Embryonic facial prominence (tissue), 1 donor: ENCODE results near the gene NUP205.
"Not testable (repeated sequence)": the region's sequence is repeated elsewhere in the genome, so short reads cannot be mapped to it uniquely, and the experiment has no call there.

Experiments used
- DNase-seq: peaks from one replicate; pipeline ENCODE4 v3.0.0-alpha.2; 2016; ENCODE audit errors: extremely low spot score

Gene NUP205

GRCh38 chr7:135666846-135667245, 109.1 kb downstream of the NUP205 start:
- no peak for DNase-seq

GRCh38 chr7:135667626-135668025, 109.9 kb downstream of the NUP205 start:
- not testable (repeated sequence) for DNase-seq

GRCh38 chr7:135668852-135669395, 111.2 kb downstream of the NUP205 start:
- not testable (repeated sequence) for DNase-seq

GRCh38 chr7:135669774-135670173, 112.1 kb downstream of the NUP205 start:
- no peak for DNase-seq

- DNase-seq, result no peak
These were observed 112.5 kb downstream of the NUP205 start for GRCh38 chr7:135670179-135670578.

GRCh38 chr7:135672560-135673359, 115.0 kb downstream of the NUP205 start:
- no peak for DNase-seq

GRCh38 chr7:135673360-135673706, 115.6 kb downstream of the NUP205 start:
- DNase-seq, result no peak

- no peak for DNase-seq
These were observed 121.2 kb downstream of the NUP205 start for GRCh38 chr7:135678612-135679575.

- no peak for DNase-seq
These were observed 124.0 kb downstream of the NUP205 start for GRCh38 chr7:135681762-135682161.

- no peak for DNase-seq
These were observed 124.5 kb downstream of the NUP205 start for GRCh38 chr7:135682191-135682590.

- DNase-seq, result no peak
These were observed 125.9 kb downstream of the NUP205 start for GRCh38 chr7:135683609-135684008.

GRCh38 chr7:135684136-135684535, 126.4 kb downstream of the NUP205 start:
- DNase-seq, result no peak

- no peak for DNase-seq
These were observed 127.0 kb downstream of the NUP205 start for GRCh38 chr7:135684699-135685098.

GRCh38 chr7:135685306-135686084, 127.8 kb downstream of the NUP205 start:
- no peak for DNase-seq

GRCh38 chr7:135687466-135687865, 129.7 kb downstream of the NUP205 start:
- no peak for DNase-seq

GRCh38 chr7:135690566-135690965, 132.8 kb downstream of the NUP205 start:
- DNase-seq, result no peak

GRCh38 chr7:135692055-135692454, 134.3 kb downstream of the NUP205 start:
- DNase-seq, result no peak

- DNase-seq, result not testable (repeated sequence)
These were observed 134.9 kb downstream of the NUP205 start for GRCh38 chr7:135692606-135693005.

- no peak for DNase-seq
These were observed 135.8 kb downstream of the NUP205 start for GRCh38 chr7:135693558-135693957.

- DNase-seq, result no peak
These were observed 139.7 kb downstream of the NUP205 start for GRCh38 chr7:135697276-135698049.
